ENCODE measurements around the gene MFAP4. TPM values are rescaled to one million over a fixed set of nuclear protein-coding genes. Genes with fewer than 3 reads are reported as not detected.

The MFAP4 gene
- total RNA-seq, 1 experiment from 2014 or later, result 0.52 TPM

DNA sequence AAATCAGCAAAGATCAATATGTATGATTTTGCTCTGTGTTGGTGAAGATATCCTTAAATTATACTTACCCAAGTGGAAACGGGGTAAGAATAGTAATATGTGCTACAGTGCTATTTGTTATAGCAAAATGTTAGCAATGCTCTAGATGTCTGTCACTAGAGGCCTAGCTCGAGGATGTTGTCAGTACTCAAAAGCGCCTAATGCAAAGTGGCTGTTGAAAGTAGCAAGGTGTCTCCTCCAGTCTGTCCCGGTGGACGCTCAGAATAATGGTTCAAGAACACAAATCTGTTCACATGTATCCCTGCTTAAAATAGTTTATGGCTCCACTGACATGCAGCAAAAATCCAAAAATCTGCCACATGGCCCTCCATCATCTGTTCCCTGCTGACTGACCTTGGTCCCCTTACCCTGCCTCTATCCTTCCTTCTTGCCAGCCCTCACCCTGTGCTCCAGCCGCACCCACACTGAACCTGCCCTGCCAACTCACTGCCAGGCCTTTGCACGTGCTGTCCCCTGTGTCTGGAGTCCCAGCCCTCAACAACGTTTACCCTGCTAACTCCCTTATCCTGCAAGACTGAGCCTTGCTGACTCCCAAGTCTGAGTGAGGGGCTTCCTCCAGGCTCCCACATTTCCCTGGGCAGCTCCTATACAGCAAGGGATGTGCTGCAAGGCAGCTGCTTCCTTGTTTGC lies 14.5 kb upstream of the MFAP4 start:
- peaks cover 14 to 16% of the 10 kb centered on the region in 2 experiments for H3K4me1 ChIP-seq (ENCODE audit: control insufficient read depth in 1 of 2, insufficient read depth in 2 of 2, low read length in 2 of 2)
- ChIA-PET POLR2A (no interaction called here), RAD21 (ENCODE audit: low non-redundant PET in 1 of 2, low total read pairs in 2 of 2, uncharacterized antibody in 2 of 2, unreplicated experiment in 2 of 2) (no interaction called here), CTCF (interaction anchor here (1.5 kb wide), 1 partner anchor 361 kb away, joined by 3 read pairs; no protein-coding TSS in a partner anchor)
- H3K9me2 ChIP-seq (ENCODE audit: insufficient read depth), result no peaks in the 10 kb centered on the region
- no peak for ATAC-seq
- H3K79me2 ChIP-seq (ENCODE audit: insufficient read depth, low read length), result no peaks in the 10 kb centered on the region
- no peak for DNase-seq (ENCODE audit: low read depth, low spot score)
- H3K36me3 ChIP-seq (ENCODE audit: control insufficient read depth in 1 of 2, insufficient read depth in 2 of 2, low read length in 2 of 2), result no peaks in the 10 kb centered on the region
- no peak overlapping the region for H2AFZ ChIP-seq (ENCODE audit: low read depth, low read length, poor library complexity, severe bottlenecking)
- H3K4me3 ChIP-seq (replicated peaks in 1 of 2; ENCODE audit: low read depth in 1 of 2, low read length in 2 of 2), result no peak overlapping the region
- H4K20me1 ChIP-seq (ENCODE audit: insufficient read depth), result no peaks in the 10 kb centered on the region
- no peak overlapping the region for H3K4me2 ChIP-seq (ENCODE audit: low read length)
- no peaks in the 10 kb centered on the region for H3K27me3 ChIP-seq (ENCODE audit: insufficient read depth, low read length)
- no peak overlapping the region for H3K27ac ChIP-seq (ENCODE audit: low read depth, low read length)
- no peaks in the 10 kb centered on the region for H3K9me3 ChIP-seq (ENCODE audit: control insufficient read depth in 1 of 2, insufficient read depth in 1 of 2, low read depth in 1 of 2, low read length in 2 of 2)
- BruUV-seq (replicated peaks), result no TSS peak
- intact Hi-C loops (cut with micrococcal nuclease), result no loop called here
- H3K9ac ChIP-seq (ENCODE audit: low read length), result no peak overlapping the region
- TF ChIP-seq POLR2AphosphoS5 (IDR thresholded peaks at IDR 0.05; ENCODE audit: low read depth, low read length), result no peak

DNA sequence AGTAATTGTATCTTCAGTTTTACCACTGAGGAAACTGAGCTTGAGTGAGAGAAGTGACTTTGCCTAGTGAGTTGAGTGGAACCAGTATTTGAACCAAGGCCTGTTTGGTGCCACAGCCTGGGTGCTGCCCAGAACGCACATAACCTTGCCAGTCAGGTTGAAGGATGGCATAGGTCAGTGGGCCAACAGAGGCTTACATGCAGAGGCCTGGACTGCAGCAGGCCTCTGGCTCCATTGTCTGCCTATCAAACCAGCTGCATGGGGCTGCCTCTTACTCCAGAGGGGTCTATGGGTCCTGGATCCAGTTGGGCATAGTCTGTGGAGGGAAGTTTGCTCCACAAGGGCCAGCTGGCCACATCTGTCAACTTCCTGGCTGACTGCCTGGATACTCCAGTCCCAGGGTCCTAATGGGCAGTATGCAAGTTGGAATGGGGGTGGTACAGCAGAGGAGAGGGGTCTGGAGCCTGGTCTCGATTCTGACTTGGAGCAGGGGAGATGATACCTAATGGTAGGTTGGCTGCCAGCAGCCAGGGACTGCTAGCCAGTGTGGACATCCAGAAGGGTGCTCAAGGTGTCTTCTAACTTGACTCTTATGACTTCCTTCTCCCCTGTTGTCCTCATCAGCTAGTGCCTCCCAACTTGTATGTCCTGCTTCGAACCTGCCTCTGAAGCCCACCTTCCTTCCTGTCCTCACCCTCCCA lies 12.9 kb upstream of the MFAP4 start:
- no peaks in the 10 kb centered on the region for H3K9me3 ChIP-seq (ENCODE audit: control insufficient read depth in 1 of 2, insufficient read depth in 1 of 2, low read depth in 1 of 2, low read length in 2 of 2)
- no TSS peak for BruUV-seq (replicated peaks)
- H3K9ac ChIP-seq (ENCODE audit: low read length), result no peak overlapping the region
- ATAC-seq (no peak), DNase-seq (ENCODE audit: low read depth, low spot score) (no peak)
- no peak overlapping the region for H3K4me3 ChIP-seq (replicated peaks in 1 of 2; ENCODE audit: low read depth in 1 of 2, low read length in 2 of 2)
- H2AFZ ChIP-seq (ENCODE audit: low read depth, low read length, poor library complexity, severe bottlenecking), result no peak overlapping the region
- H3K9me2 ChIP-seq (ENCODE audit: insufficient read depth), result no peaks in the 10 kb centered on the region
- peaks cover 14 to 16% of the 10 kb centered on the region in 2 experiments for H3K4me1 ChIP-seq (ENCODE audit: control insufficient read depth in 1 of 2, insufficient read depth in 2 of 2, low read length in 2 of 2)
- no peaks in the 10 kb centered on the region for H3K27me3 ChIP-seq (ENCODE audit: insufficient read depth, low read length)
- H3K36me3 ChIP-seq (ENCODE audit: control insufficient read depth in 1 of 2, insufficient read depth in 2 of 2, low read length in 2 of 2), result no peaks in the 10 kb centered on the region
- ChIA-PET RAD21 (ENCODE audit: low non-redundant PET in 1 of 2, low total read pairs in 2 of 2, uncharacterized antibody in 2 of 2, unreplicated experiment in 2 of 2) (no interaction called here), CTCF (no interaction called here), POLR2A (interaction anchor here (0.6 kb wide), 2 partner anchors 22 to 138 kb away, joined by 3 to 5 read pairs; partner anchors contain the start of gene MAPK7)
- TF ChIP-seq, protein P1, sequence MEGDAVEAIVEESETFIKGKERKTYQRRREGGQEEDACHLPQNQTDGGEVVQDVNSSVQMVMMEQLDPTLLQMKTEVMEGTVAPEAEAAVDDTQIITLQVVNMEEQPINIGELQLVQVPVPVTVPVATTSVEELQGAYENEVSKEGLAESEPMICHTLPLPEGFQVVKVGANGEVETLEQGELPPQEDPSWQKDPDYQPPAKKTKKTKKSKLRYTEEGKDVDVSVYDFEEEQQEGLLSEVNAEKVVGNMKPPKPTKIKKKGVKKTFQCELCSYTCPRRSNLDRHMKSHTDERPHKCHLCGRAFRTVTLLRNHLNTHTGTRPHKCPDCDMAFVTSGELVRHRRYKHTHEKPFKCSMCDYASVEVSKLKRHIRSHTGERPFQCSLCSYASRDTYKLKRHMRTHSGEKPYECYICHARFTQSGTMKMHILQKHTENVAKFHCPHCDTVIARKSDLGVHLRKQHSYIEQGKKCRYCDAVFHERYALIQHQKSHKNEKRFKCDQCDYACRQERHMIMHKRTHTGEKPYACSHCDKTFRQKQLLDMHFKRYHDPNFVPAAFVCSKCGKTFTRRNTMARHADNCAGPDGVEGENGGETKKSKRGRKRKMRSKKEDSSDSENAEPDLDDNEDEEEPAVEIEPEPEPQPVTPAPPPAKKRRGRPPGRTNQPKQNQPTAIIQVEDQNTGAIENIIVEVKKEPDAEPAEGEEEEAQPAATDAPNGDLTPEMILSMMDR (IDR thresholded peaks at IDR 0.05 in 2 of 3, conservative IDR thresholded peaks at IDR 0.05 in 1 of 3; ENCODE audit: borderline replicate concordance in 1 of 3, insufficient read depth in 1 of 3, low read depth in 2 of 3, low read length in 2 of 3), result no peak
- H3K79me2 ChIP-seq (ENCODE audit: insufficient read depth, low read length), result no peaks in the 10 kb centered on the region
- no peak overlapping the region for H3K4me2 ChIP-seq (ENCODE audit: low read length)
- no peaks in the 10 kb centered on the region for H4K20me1 ChIP-seq (ENCODE audit: insufficient read depth)
- intact Hi-C loops (cut with micrococcal nuclease), result no loop called here
- no peak overlapping the region for H3K27ac ChIP-seq (ENCODE audit: low read depth, low read length)
